ENCODE data around the gene ZBTB20.
A peak's percentile ranks its signal among the peaks of the same experiment; 100 is the strongest.

The ZBTB20 gene

GRCh38 chr3:114307832-114308231 is 839.3 kb downstream of the ZBTB20 start:
- Histone ChIP-seq H3K9me3 (ENCODE audit: insufficient read depth, low read length) (no peaks in the 10 kb centered on the region), H3K4me3 (ENCODE audit: low read length) (no peak overlapping the region), H3K4me2 (ENCODE audit: low read length) (no peak overlapping the region), H3K79me2 (ENCODE audit: low read length) (no peaks in the 10 kb centered on the region), H2AFZ (ENCODE audit: low read depth, low read length) (peak overlapping the region; percentile 70), H3K36me3 (replicated peaks; ENCODE audit: low read depth, low read length) (peaks cover 10% of the 10 kb centered on the region), H4K20me1 (ENCODE audit: insufficient read depth, low read length) (no peaks in the 10 kb centered on the region), H3K27ac (ENCODE audit: low read length) (no peak overlapping the region), H3K4me1 (ENCODE audit: low read length) (peaks cover 32% of the 10 kb centered on the region), H3K9ac (ENCODE audit: low read length) (no peak overlapping the region), H3K27me3 (ENCODE audit: low read depth, low read length) (no peaks in the 10 kb centered on the region)
- TF ChIP-seq CTCF (IDR thresholded peaks at IDR 0.05; ENCODE audit: low read depth, low read length), result no peak
- no peak for TF ChIP-seq EZH2phosphoT487 (IDR thresholded peaks at IDR 0.05; ENCODE audit: low read depth)

GRCh38 chr3:114307222-114307830 is 839.8 kb downstream of the ZBTB20 start:
- H3K9ac ChIP-seq (ENCODE audit: low read length), result no peak overlapping the region
- peak overlapping the region; percentile 23; the same call in 1 of the 2 replicates for H3K4me2 ChIP-seq (ENCODE audit: low read length)
- H2AFZ ChIP-seq (ENCODE audit: low read depth, low read length), result peak overlapping the region; percentile 70

GRCh38 chr3:114299941-114300624 is 847.0 kb downstream of the ZBTB20 start:
- TF ChIP-seq EZH2phosphoT487 (IDR thresholded peaks at IDR 0.05; ENCODE audit: low read depth), result no peak
- TF ChIP-seq CTCF (IDR thresholded peaks at IDR 0.05; ENCODE audit: low read depth, low read length), result no peak
- peak overlapping the region; percentile 87 for H2AFZ ChIP-seq (ENCODE audit: low read depth, low read length)
- H3K9ac ChIP-seq (ENCODE audit: low read length), result peak overlapping the region; percentile 47
- peaks cover 7% of the 10 kb centered on the region; the same call in 1 of the 2 replicates for H3K27me3 ChIP-seq (ENCODE audit: low read depth, low read length)
- no peaks in the 10 kb centered on the region for H4K20me1 ChIP-seq (ENCODE audit: insufficient read depth, low read length)
- peak overlapping the region; percentile 76 for H3K27ac ChIP-seq (ENCODE audit: low read length)
- H3K36me3 ChIP-seq (replicated peaks; ENCODE audit: low read depth, low read length), result no peaks in the 10 kb centered on the region
- H3K9me3 ChIP-seq (ENCODE audit: insufficient read depth, low read length), result no peaks in the 10 kb centered on the region
- H3K4me2 ChIP-seq (ENCODE audit: low read length), result peak overlapping the region; percentile 86
- peaks cover 35% of the 10 kb centered on the region for H3K4me1 ChIP-seq (ENCODE audit: low read length)
- no peaks in the 10 kb centered on the region for H3K79me2 ChIP-seq (ENCODE audit: low read length)
- H3K4me3 ChIP-seq (ENCODE audit: low read length), result peak overlapping the region; percentile 67

More at GRCh38 chr3:114307222-114307830, 839.8 kb downstream of the ZBTB20 start:
- TF ChIP-seq CTCF (IDR thresholded peaks at IDR 0.05; ENCODE audit: low read depth, low read length) (no peak), EZH2phosphoT487 (IDR thresholded peaks at IDR 0.05; ENCODE audit: low read depth) (no peak)
- Histone ChIP-seq H3K4me1 (ENCODE audit: low read length) (peaks cover 32% of the 10 kb centered on the region), H3K27me3 (ENCODE audit: low read depth, low read length) (no peaks in the 10 kb centered on the region), H3K4me3 (ENCODE audit: low read length) (no peak overlapping the region), H3K79me2 (ENCODE audit: low read length) (no peaks in the 10 kb centered on the region), H3K27ac (ENCODE audit: low read length) (no peak overlapping the region), H3K36me3 (replicated peaks; ENCODE audit: low read depth, low read length) (peaks cover 10% of the 10 kb centered on the region), H3K9me3 (ENCODE audit: insufficient read depth, low read length) (no peaks in the 10 kb centered on the region), H4K20me1 (ENCODE audit: insufficient read depth, low read length) (no peaks in the 10 kb centered on the region)

GRCh38 chr3:114299421-114299820 is 847.7 kb downstream of the ZBTB20 start:
- peak overlapping the region; percentile 47 for H3K9ac ChIP-seq (ENCODE audit: low read length)
- TF ChIP-seq CTCF (IDR thresholded peaks at IDR 0.05; ENCODE audit: low read depth, low read length) (peak; percentile 72), EZH2phosphoT487 (IDR thresholded peaks at IDR 0.05; ENCODE audit: low read depth) (no peak)
- no peaks in the 10 kb centered on the region for H3K79me2 ChIP-seq (ENCODE audit: low read length)
- peak overlapping the region; percentile 67 for H3K4me3 ChIP-seq (ENCODE audit: low read length)
- no peaks in the 10 kb centered on the region for H4K20me1 ChIP-seq (ENCODE audit: insufficient read depth, low read length)
- no peaks in the 10 kb centered on the region for H3K36me3 ChIP-seq (replicated peaks; ENCODE audit: low read depth, low read length)
- no peaks in the 10 kb centered on the region for H3K9me3 ChIP-seq (ENCODE audit: insufficient read depth, low read length)
- H3K27ac ChIP-seq (ENCODE audit: low read length), result peak overlapping the region; percentile 76
- H2AFZ ChIP-seq (ENCODE audit: low read depth, low read length), result peak overlapping the region; percentile 87
- H3K4me2 ChIP-seq (ENCODE audit: low read length), result peak overlapping the region; percentile 86
- H3K27me3 ChIP-seq (ENCODE audit: low read depth, low read length), result peaks cover 7% of the 10 kb centered on the region; the same call in 1 of the 2 replicates
- peaks cover 35% of the 10 kb centered on the region for H3K4me1 ChIP-seq (ENCODE audit: low read length)

All from OCI-LY3 (cell line).